Ascending aorta (tissue), 2 donors: Measurements from ENCODE around the gene SV2C. TPM values are rescaled to one million over a fixed set of nuclear protein-coding genes. Genes with fewer than 3 reads are reported as not detected.

Experiments
- DNase-seq, 2 donors: peaks; one replicate each; pipeline ENCODE4 v3.0.0-alpha.2; 2019; ENCODE audit warnings: low spot score in 2 of 2
- H3K27ac ChIP-seq, 2 donors: fragments of 200-600 bp; sonication (generic); one replicate each; pipeline ENCODE4 v1.5.1; 2016 to 2017; ENCODE audit warnings: mild to moderate bottlenecking in 1 of 2
- H3K27me3 ChIP-seq: fragments of 200-600 bp; sonication (generic); one replicate; pipeline ENCODE4 v1.5.1; 2017
- H3K36me3 ChIP-seq, 2 donors: fragments of 200-600 bp; sonication (generic); one replicate each; pipeline ENCODE4 v1.5.1; 2016
- H3K4me1 ChIP-seq, 2 donors: fragments of 200-600 bp; sonication (generic); one replicate each; pipeline ENCODE4 v1.5.1; 2016 to 2017; ENCODE audit warnings: mild to moderate bottlenecking in 1 of 2
- H3K4me3 ChIP-seq, 2 donors: fragments of 200-600 bp; sonication (generic); one replicate each; pipeline ENCODE4 v1.5.1; 2016 to 2017; ENCODE audit warnings: mild to moderate bottlenecking in 1 of 2
- H3K9me3 ChIP-seq, 2 donors: fragments of 200-600 bp; sonication (generic); one replicate each; pipeline ENCODE4 v1.5.1; 2016
- CTCF ChIP-seq, 3 experiments: fragments of 200-600 bp in 2 of 3; fragments of 450-650 bp in 1 of 3; sonication (generic) in 2 of 3; IDR thresholded peaks; one replicate each; pipeline ENCODE4 v1.5.1; 2016 to 2019; ENCODE audit warnings: antibody characterized with exemption in 3 of 3, mild to moderate bottlenecking in 1 of 3, moderate library complexity in 1 of 3
- intact Hi-C: fragments of 100-400 bp; cut with DNase I; formaldehyde crosslinking; loops from one replicate; pipeline ENCODE4 v1.15.1; 2023
- total RNA-seq: library from RNA; depleted of rRNA; stranded (reverse); fragments of >200 nt; gene quantifications from one replicate; pipeline ENCODE4 v1.1.0, GENCODE V29; 2016

SV2C gene
- total RNA-seq, 1 donor from 2014 or later = not detected

- no peaks in the 10 kb centered on the region for H3K36me3 ChIP-seq
- H3K27ac ChIP-seq = peak overlapping the region; percentile 34 to 53
- H3K9me3 ChIP-seq = no peaks in the 10 kb centered on the region
- peak overlapping the region; percentile 65 to 68 for H3K4me3 ChIP-seq
- DNase-seq = peak in 1 of 2 donors; percentile 76
- TF ChIP-seq CTCF (IDR thresholded peaks at IDR 0.05) = no peak
- intact Hi-C loops = no loop called here
- no peaks in the 10 kb centered on the region for H3K27me3 ChIP-seq
- no peaks in the 10 kb centered on the region for H3K4me1 ChIP-seq
Measured at GRCh38 chr5:76402251-76402885, 319.2 kb downstream of the SV2C start.

GRCh38 chr5:76402886-76403765 is 319.9 kb downstream of the SV2C start, which contains the start of gene IQGAP2:
Gene IQGAP2, plus strand, starts transcription at chr5:76403285. Its CDS starts 261 bp downstream, at chr5:76403546.
- H3K27ac ChIP-seq = peak within 1 kb of the TSS; percentile 34 to 58
- TF ChIP-seq CTCF (IDR thresholded peaks at IDR 0.05) = peak in 2 of 3 experiments; percentile 37 to 47
- peak; percentile 22 to 78 for DNase-seq
- H3K27me3 ChIP-seq = no peaks in the 10 kb centered on the region
- intact Hi-C loops = no loop called here
- H3K36me3 ChIP-seq = no peaks in the 10 kb centered on the region
- H3K9me3 ChIP-seq = no peaks in the 10 kb centered on the region
- peak within 1 kb of the TSS; percentile 65 to 68 for H3K4me3 ChIP-seq
- no peaks in the 10 kb centered on the region for H3K4me1 ChIP-seq
